NB4 (cell line): ENCODE data around the gene DEFB131B.

Experiments used
- MYC ChIP-seq: IDR thresholded peaks from 2 replicates; pipeline ENCODE4 v1.6.1; 2011; ENCODE audit warnings: low read depth, low read length
- POLR2A ChIP-seq: IDR thresholded peaks from 2 replicates; pipeline ENCODE4 v1.6.1; 2011; ENCODE audit warnings: mild to moderate bottlenecking; ENCODE audit not compliant: insufficient read length; ENCODE audit errors: extremely low read depth
- TF ChIP-seq, protein P1 (sequence below): IDR thresholded peaks from one replicate; pipeline ENCODE4 v1.5.1; 2012; ENCODE audit warnings: low read depth, low read length

DNA sequence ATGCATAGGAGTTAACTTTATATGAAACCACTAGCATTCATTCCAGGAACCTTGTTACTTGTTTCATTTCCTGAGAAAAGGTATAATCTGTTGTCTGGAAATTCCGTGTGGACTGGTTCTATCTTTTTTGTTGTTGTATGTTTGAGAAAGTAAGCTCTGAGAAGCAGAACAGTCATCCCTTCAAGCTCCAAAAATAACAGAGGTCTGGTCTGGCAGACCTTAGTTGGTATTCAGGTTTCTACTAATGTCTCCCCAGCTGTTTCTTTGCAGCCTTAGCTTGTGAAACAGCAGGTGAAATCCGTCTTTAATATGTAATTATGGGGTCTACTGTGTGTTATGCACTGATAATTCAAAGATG is 53.0 kb downstream of the DEFB131B start:
- TF ChIP-seq, protein P1, sequence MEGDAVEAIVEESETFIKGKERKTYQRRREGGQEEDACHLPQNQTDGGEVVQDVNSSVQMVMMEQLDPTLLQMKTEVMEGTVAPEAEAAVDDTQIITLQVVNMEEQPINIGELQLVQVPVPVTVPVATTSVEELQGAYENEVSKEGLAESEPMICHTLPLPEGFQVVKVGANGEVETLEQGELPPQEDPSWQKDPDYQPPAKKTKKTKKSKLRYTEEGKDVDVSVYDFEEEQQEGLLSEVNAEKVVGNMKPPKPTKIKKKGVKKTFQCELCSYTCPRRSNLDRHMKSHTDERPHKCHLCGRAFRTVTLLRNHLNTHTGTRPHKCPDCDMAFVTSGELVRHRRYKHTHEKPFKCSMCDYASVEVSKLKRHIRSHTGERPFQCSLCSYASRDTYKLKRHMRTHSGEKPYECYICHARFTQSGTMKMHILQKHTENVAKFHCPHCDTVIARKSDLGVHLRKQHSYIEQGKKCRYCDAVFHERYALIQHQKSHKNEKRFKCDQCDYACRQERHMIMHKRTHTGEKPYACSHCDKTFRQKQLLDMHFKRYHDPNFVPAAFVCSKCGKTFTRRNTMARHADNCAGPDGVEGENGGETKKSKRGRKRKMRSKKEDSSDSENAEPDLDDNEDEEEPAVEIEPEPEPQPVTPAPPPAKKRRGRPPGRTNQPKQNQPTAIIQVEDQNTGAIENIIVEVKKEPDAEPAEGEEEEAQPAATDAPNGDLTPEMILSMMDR, result no peak
- TF ChIP-seq POLR2A (no peak), MYC (no peak)
